Small intestine (tissue), 7 donors: ENCODE data around the gene GAREM1. TPM values are rescaled to one million over a fixed set of nuclear protein-coding genes. Genes with fewer than 3 reads are reported as not detected.

Experiments used
- DNase-seq, 2 donors: peaks; one replicate each; pipeline versions ENCODE4 v3.0.0 to v3.0.0-alpha.2; 2013
- FAIRE-seq: peaks from 2 replicates; lab custom pipeline; 2012; peaks lifted over from hg19 to GRCh38; lab: Jason Lieb, UNC
- H3K27ac ChIP-seq, 3 donors: one replicate each; pipeline ENCODE4 v1.5.1; 2013; ENCODE audit warnings: low read length in 2 of 3, mild to moderate bottlenecking in 2 of 3, control low read depth in 1 of 3, inconsistent platforms in 1 of 3, low read depth in 1 of 3, moderate library complexity in 1 of 3
- H3K27me3 ChIP-seq, 3 donors: one replicate each; pipeline ENCODE4 v1.6.1; 2013; ENCODE audit warnings: low read length in 3 of 3, inconsistent platforms in 1 of 3; ENCODE audit not compliant: control insufficient read depth in 3 of 3, insufficient read depth in 3 of 3
- H3K36me3 ChIP-seq, 3 donors: one replicate each; pipeline ENCODE4 v1.6.1; 2013; ENCODE audit warnings: low read length in 3 of 3, inconsistent platforms in 1 of 3, low read depth in 1 of 3, mild to moderate bottlenecking in 1 of 3, moderate library complexity in 1 of 3; ENCODE audit not compliant: control insufficient read depth in 3 of 3, insufficient read depth in 2 of 3
- H3K4me1 ChIP-seq, 3 donors: one replicate each; pipeline ENCODE4 v1.6.1; 2013; ENCODE audit warnings: low read length in 2 of 3, inconsistent platforms in 1 of 3, low read depth in 1 of 3, mild to moderate bottlenecking in 1 of 3, moderate library complexity in 1 of 3; ENCODE audit not compliant: control insufficient read depth in 3 of 3, insufficient read depth in 2 of 3
- H3K4me3 ChIP-seq, 3 donors: one replicate each; pipeline ENCODE4 v1.5.1; 2013; ENCODE audit warnings: low read length in 3 of 3, control low read depth in 1 of 3, inconsistent platforms in 1 of 3, low read depth in 1 of 3, mild to moderate bottlenecking in 1 of 3, moderate library complexity in 1 of 3
- H3K9me3 ChIP-seq, 2 donors: one replicate each; pipeline ENCODE4 v1.6.1; 2013; ENCODE audit warnings: low read depth in 1 of 2, low read length in 1 of 2; ENCODE audit not compliant: control insufficient read depth in 2 of 2, insufficient read depth in 1 of 2
- WGBS, 3 donors: extraction: QIAGEN DNeasy Blood & Tissue Kit; methylation state at CpG; one replicate each; pipeline ENCODE4 v1.1.7; 2013; 5-methylcytosine and 5-hydroxymethylcytosine counted together
- polyA plus RNA-seq, 4 donors: library from polyadenylated mRNA; stranded (reverse) in 3 of 4; unstranded in 1 of 4; fragments of 200-250 nt in 3 of 4; fragments of 120-200 nt in 1 of 4; gene quantifications; one replicate each; pipeline versions ENCODE4 v1.2.1 to v1.2.3, GENCODE V29; 2013
- donor health status: healthy with polysubstance abuse.
- donor health status: control.
- donor health status: control.
- donor health status: Bipolar disorder and iron deficiency.
- donor health status: healthy.

GAREM1 gene
- polyA plus RNA-seq, 4 donors = 1.9 to 12.8 (median 4.0) TPM

GRCh38 chr18:32454593-32454992, 16.1 kb downstream of the GAREM1 start:
- H3K4me1 ChIP-seq = peaks cover 0 to 17% (median 3%) of the 10 kb centered on the region in 3 donors
- H3K27me3 ChIP-seq = no peaks in the 10 kb centered on the region
- H3K36me3 ChIP-seq = no peaks in the 10 kb centered on the region
- DNase-seq (no peak), FAIRE-seq (no peak)
- no peaks in the 10 kb centered on the region for H3K9me3 ChIP-seq
- H3K4me3 ChIP-seq = no peak overlapping the region
- H3K27ac ChIP-seq = no peak overlapping the region
- WGBS, 3 donors = 26 to 33% (median 32%) methylated on average over 1 of the region's 1 CpG

- H3K4me3 ChIP-seq = no peak overlapping the region
- DNase-seq (no peak), FAIRE-seq (no peak)
- H3K27ac ChIP-seq = no peak overlapping the region
- H3K9me3 ChIP-seq = no peaks in the 10 kb centered on the region
- no peaks in the 10 kb centered on the region for H3K36me3 ChIP-seq
- no peaks in the 10 kb centered on the region for H3K27me3 ChIP-seq
- H3K4me1 ChIP-seq = peaks cover 0 to 15% (median 3%) of the 10 kb centered on the region in 3 donors
Measured at GRCh38 chr18:32450874-32451273, 19.8 kb downstream of the GAREM1 start.

DNA sequence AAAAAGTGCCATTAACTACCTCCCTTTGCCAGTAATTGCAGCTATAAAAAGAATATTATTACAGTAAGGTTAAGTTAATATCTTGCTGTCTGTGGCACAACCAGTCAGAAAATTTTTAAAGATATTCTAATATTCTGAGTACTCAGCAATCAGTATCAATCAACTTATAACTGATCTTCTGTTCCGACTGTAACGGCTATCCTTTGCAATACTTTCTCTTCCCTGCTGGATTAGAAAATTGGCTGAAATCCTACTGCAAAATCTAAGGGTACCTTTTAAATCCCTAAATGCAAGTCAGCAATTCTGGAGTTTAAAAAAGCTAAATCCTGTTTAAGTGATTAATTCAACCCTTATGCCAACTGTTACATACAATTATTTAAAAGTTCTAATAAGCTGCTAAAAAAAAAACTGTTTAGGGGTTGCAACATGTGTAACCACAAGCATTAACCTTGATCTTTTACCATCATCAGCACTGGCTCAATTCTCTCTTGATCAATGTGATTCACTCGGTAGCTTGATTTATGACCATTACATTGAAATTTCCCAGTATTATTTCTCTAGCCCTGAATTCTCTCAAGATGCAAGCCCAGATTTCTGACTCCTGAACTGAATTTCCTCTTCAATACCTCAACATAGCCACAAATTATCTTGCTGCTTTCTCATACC, 20.5 kb downstream of the GAREM1 start:
- DNase-seq (no peak), FAIRE-seq (no peak)
- H3K9me3 ChIP-seq = no peaks in the 10 kb centered on the region
- H3K27ac ChIP-seq = no peak overlapping the region
- H3K4me1 ChIP-seq = peaks cover 0 to 15% (median 3%) of the 10 kb centered on the region in 3 donors
- WGBS, 3 donors = 80 to 81% (median 81%) methylated on average over 3 of the region's 3 CpGs
- no peak overlapping the region for H3K4me3 ChIP-seq
- H3K27me3 ChIP-seq = no peaks in the 10 kb centered on the region
- no peaks in the 10 kb centered on the region for H3K36me3 ChIP-seq

DNA sequence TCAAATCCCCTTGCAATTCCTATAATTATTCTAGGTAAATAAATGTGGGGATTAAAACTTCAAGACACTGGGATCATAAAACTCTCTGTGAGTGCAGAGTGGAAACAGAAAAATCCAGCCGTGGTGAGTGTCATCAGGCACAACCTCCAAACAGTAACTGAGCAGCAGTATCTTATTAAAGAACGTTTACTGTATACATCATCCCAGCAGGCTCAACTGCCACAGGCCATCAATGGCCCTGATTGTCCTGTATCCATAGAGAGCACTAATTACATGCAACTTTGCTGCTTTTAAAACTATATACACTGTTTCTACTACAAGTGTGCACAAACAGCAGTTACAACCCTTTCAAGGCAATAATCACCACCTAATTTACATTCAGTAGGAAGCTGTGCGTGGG, 23.9 kb downstream of the GAREM1 start:
- Histone ChIP-seq H3K4me3 (no peak overlapping the region), H3K9me3 (no peaks in the 10 kb centered on the region), H3K4me1 (peaks cover 0 to 10% (median 3%) of the 10 kb centered on the region in 3 donors), H3K27ac (no peak overlapping the region), H3K27me3 (no peaks in the 10 kb centered on the region), H3K36me3 (no peaks in the 10 kb centered on the region)
- WGBS, 3 donors = 56 to 58% (median 56%) methylated on average over 3 of the region's 3 CpGs
- DNase-seq (no peak), FAIRE-seq (no peak)

DNA sequence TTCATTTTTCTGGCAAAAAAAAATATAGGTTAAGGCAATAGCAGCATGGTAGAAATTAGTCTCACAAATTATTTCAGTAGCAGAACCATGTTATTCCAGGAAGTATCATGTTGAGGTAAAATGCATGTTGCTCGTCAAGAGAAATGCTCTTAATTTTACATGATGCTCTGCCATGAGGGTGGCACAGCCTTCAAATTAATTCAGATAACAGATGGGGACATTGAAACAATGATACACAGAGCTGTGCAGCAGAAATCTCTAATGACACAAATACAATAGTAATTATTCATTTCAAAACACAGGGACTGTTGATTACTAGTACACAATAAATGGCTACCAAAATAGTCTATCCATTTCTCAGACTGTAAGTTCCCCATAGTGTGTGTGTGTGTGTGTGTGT, 24.8 kb downstream of the GAREM1 start:
- 72 to 95% (median 86%) methylated on average over 1 of the region's 1 CpG for WGBS, 3 donors
- Histone ChIP-seq H3K36me3 (no peaks in the 10 kb centered on the region), H3K9me3 (no peaks in the 10 kb centered on the region), H3K4me3 (no peak overlapping the region), H3K4me1 (peaks cover 2 to 10% (median 3%) of the 10 kb centered on the region in 3 donors), H3K27ac (no peak overlapping the region), H3K27me3 (no peaks in the 10 kb centered on the region)
- FAIRE-seq (no peak), DNase-seq (no peak)

GRCh38 chr18:32443706-32444215, 26.9 kb downstream of the GAREM1 start:
- Histone ChIP-seq H3K9me3 (no peaks in the 10 kb centered on the region), H3K4me1 (peaks cover 0 to 3% (median 2%) of the 10 kb centered on the region in 3 donors), H3K27me3 (no peaks in the 10 kb centered on the region), H3K36me3 (no peaks in the 10 kb centered on the region), H3K27ac (no peak overlapping the region), H3K4me3 (no peak overlapping the region)
- FAIRE-seq = no peak
- 84 to 95% (median 93%) methylated on average over 5 of the region's 5 CpGs for WGBS, 3 donors
- DNase-seq = no peak

DNA sequence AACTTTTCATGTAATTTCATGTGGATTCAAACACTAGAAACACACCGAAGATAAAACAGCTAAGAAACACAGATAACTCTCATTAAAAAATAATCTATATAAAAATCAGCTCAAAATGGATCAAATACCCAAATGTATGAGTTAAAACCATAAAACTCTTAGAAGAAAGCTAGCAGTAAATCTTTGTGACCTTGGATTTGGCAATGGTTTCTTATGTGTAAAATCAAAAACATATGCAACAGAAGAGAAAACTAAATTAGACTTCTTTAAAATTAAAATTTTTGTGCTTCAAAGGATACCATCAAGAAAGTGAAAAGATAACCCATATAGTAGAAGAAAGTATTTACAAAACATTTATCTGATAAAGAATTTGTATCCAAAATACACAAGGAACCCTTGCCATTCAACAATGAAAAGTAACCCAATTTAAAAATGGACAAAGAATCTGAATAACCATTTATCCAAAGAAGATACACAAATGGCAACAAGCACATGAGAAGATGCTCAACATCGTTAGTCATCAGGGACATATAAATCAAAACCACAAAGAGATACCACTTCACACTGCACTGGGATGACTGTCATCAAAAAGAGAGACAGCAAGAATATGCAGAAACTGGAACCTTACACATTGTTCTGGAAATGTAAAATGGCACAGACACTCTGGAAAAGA, 27.5 kb downstream of the GAREM1 start:
- Histone ChIP-seq H3K4me3 (no peak overlapping the region), H3K27ac (no peak overlapping the region), H3K27me3 (no peaks in the 10 kb centered on the region), H3K36me3 (no peaks in the 10 kb centered on the region), H3K9me3 (no peaks in the 10 kb centered on the region), H3K4me1 (peaks cover 2 to 4% (median 2%) of the 10 kb centered on the region in 3 donors)
- WGBS, 3 donors = 81 to 89% (median 86%) methylated on average over 2 of the region's 2 CpGs
- DNase-seq = no peak
- no peak for FAIRE-seq

GRCh38 chr18:32442575-32442974, 28.1 kb downstream of the GAREM1 start:
- Histone ChIP-seq H3K9me3 (no peaks in the 10 kb centered on the region), H3K27ac (no peak overlapping the region), H3K4me3 (no peak overlapping the region), H3K27me3 (no peaks in the 10 kb centered on the region), H3K4me1 (peaks cover 2 to 6% (median 4%) of the 10 kb centered on the region in 3 donors), H3K36me3 (no peaks in the 10 kb centered on the region)
- FAIRE-seq (no peak), DNase-seq (no peak)
